Effector memory CD8-positive, alpha-beta T cell (primary cell): ENCODE data around the gene PLCE1.

Experiments
- ATAC-seq: fragments of 150-1000 bp; cut with Tn5 transposase; replicated peaks from 2 replicates; pipeline ENCODE4 v1.10.0; 2021; ENCODE audit warnings: mild to moderate bottlenecking, moderate library complexity
- DNase-seq, 3 experiments: peaks; one replicate each; pipeline ENCODE4 v3.0.0; 2021
- H3K27ac Mint-ChIP-seq, 2 donors: one replicate each; pipeline ENCODE4 v1.8.0; 2022; ENCODE audit warnings: mild to moderate bottlenecking in 2 of 2, mixed read lengths in 2 of 2, moderate library complexity in 2 of 2
- H3K27me3 Mint-ChIP-seq, 2 donors: one replicate each; pipeline ENCODE4 v1.8.0; 2022; ENCODE audit warnings: mixed read lengths in 2 of 2
- H3K36me3 Mint-ChIP-seq: one replicate; pipeline ENCODE4 v1.8.0; 2022; ENCODE audit warnings: mild to moderate bottlenecking, moderate library complexity, mixed read lengths; ENCODE audit not compliant: insufficient read depth
- H3K4me1 Mint-ChIP-seq, 2 donors: one replicate each; pipeline ENCODE4 v1.8.0; 2022; ENCODE audit warnings: low read depth in 2 of 2, mixed read lengths in 2 of 2
- H3K4me3 Mint-ChIP-seq, 2 donors: one replicate each; pipeline ENCODE4 v1.8.0; 2022; ENCODE audit warnings: mild to moderate bottlenecking in 2 of 2, mixed read lengths in 2 of 2, moderate library complexity in 2 of 2
- H3K9me3 Mint-ChIP-seq, 2 donors: one replicate each; pipeline ENCODE4 v1.8.0; 2022; ENCODE audit warnings: mixed read lengths in 2 of 2

The PLCE1 gene

GRCh38 chr10:94014304-94014703, 20.6 kb downstream of the PLCE1 start:
- H3K36me3 Mint-ChIP-seq: no peaks in the 10 kb centered on the region
- H3K27ac Mint-ChIP-seq: no peak overlapping the region
- H3K27me3 Mint-ChIP-seq: peaks cover 0 to 18% of the 10 kb centered on the region in 2 donors
- ATAC-seq (no peak), DNase-seq (no peak)
- peaks cover 0 to 2% of the 10 kb centered on the region in 2 donors for H3K9me3 Mint-ChIP-seq
- no peaks in the 10 kb centered on the region for H3K4me1 Mint-ChIP-seq
- no peak overlapping the region for H3K4me3 Mint-ChIP-seq

GRCh38 chr10:94016727-94017714, 23.3 kb downstream of the PLCE1 start:
- Mint-ChIP-seq H3K4me1 (no peaks in the 10 kb centered on the region), H3K27ac (no peak overlapping the region), H3K27me3 (peaks cover 0 to 14% of the 10 kb centered on the region in 2 donors), H3K36me3 (no peaks in the 10 kb centered on the region), H3K9me3 (peaks cover 0 to 2% of the 10 kb centered on the region in 2 donors), H3K4me3 (no peak overlapping the region)
- ATAC-seq: no peak
- DNase-seq: no peak

- H3K27ac Mint-ChIP-seq: no peak overlapping the region
- ATAC-seq: no peak
- H3K4me3 Mint-ChIP-seq: no peak overlapping the region
- H3K9me3 Mint-ChIP-seq: peaks cover 0 to 2% of the 10 kb centered on the region in 2 donors
- H3K27me3 Mint-ChIP-seq: peaks cover 0 to 9% of the 10 kb centered on the region in 2 donors
- H3K36me3 Mint-ChIP-seq: no peaks in the 10 kb centered on the region
- DNase-seq: no peak
- no peaks in the 10 kb centered on the region for H3K4me1 Mint-ChIP-seq
Observed at GRCh38 chr10:94018107-94018506, 24.4 kb downstream of the PLCE1 start.

- Mint-ChIP-seq H3K27me3 (no peaks in the 10 kb centered on the region), H3K4me1 (no peaks in the 10 kb centered on the region), H3K27ac (no peak overlapping the region), H3K9me3 (peaks cover 5 to 7% of the 10 kb centered on the region in 2 donors), H3K4me3 (no peak overlapping the region), H3K36me3 (no peaks in the 10 kb centered on the region)
- ATAC-seq (no peak), DNase-seq (no peak)
Observed at GRCh38 chr10:94023906-94024305, 30.2 kb downstream of the PLCE1 start.

GRCh38 chr10:94024407-94024806, 30.7 kb downstream of the PLCE1 start:
- no peaks in the 10 kb centered on the region for H3K36me3 Mint-ChIP-seq
- H3K27ac Mint-ChIP-seq: no peak overlapping the region
- ATAC-seq: no peak

GRCh38 chr10:94025806-94026205, 32.1 kb downstream of the PLCE1 start:
- no peak overlapping the region for H3K4me3 Mint-ChIP-seq
- H3K27me3 Mint-ChIP-seq: no peaks in the 10 kb centered on the region
- no peak for ATAC-seq
- H3K4me1 Mint-ChIP-seq: no peaks in the 10 kb centered on the region
- DNase-seq: no peak
- no peaks in the 10 kb centered on the region for H3K36me3 Mint-ChIP-seq
- no peak overlapping the region for H3K27ac Mint-ChIP-seq
- H3K9me3 Mint-ChIP-seq: peaks cover 12 to 17% of the 10 kb centered on the region in 2 donors

More at GRCh38 chr10:94024407-94024806, 30.7 kb downstream of the PLCE1 start:
- DNase-seq: no peak
- no peaks in the 10 kb centered on the region for H3K27me3 Mint-ChIP-seq
- H3K4me1 Mint-ChIP-seq: no peaks in the 10 kb centered on the region
- H3K9me3 Mint-ChIP-seq: peaks cover 9 to 10% of the 10 kb centered on the region in 2 donors
- no peak overlapping the region for H3K4me3 Mint-ChIP-seq

GRCh38 chr10:94027197-94027596, 33.5 kb downstream of the PLCE1 start:
- Mint-ChIP-seq H3K36me3 (no peaks in the 10 kb centered on the region), H3K4me3 (no peak overlapping the region), H3K27me3 (no peaks in the 10 kb centered on the region), H3K27ac (no peak overlapping the region), H3K4me1 (no peaks in the 10 kb centered on the region), H3K9me3 (peaks cover 19 to 28% of the 10 kb centered on the region in 2 donors)
- ATAC-seq (no peak), DNase-seq (no peak)

GRCh38 chr10:94029955-94030354, 36.2 kb downstream of the PLCE1 start:
- peaks cover 2% of the 10 kb centered on the region for H3K36me3 Mint-ChIP-seq

GRCh38 chr10:94035982-94036765, 42.4 kb downstream of the PLCE1 start:
- Mint-ChIP-seq H3K4me3 (no peak overlapping the region), H3K27ac (no peak overlapping the region), H3K4me1 (no peaks in the 10 kb centered on the region), H3K27me3 (peaks cover 0 to 2% of the 10 kb centered on the region in 2 donors), H3K36me3 (peaks cover 3% of the 10 kb centered on the region), H3K9me3 (peaks cover 9 to 10% of the 10 kb centered on the region in 2 donors)
- ATAC-seq (no peak), DNase-seq (no peak)

More at GRCh38 chr10:94029955-94030354, 36.2 kb downstream of the PLCE1 start:
- H3K4me3 Mint-ChIP-seq: no peak overlapping the region
- no peaks in the 10 kb centered on the region for H3K27me3 Mint-ChIP-seq
- ATAC-seq: no peak
- H3K9me3 Mint-ChIP-seq: peaks cover 19 to 28% of the 10 kb centered on the region in 2 donors
- H3K4me1 Mint-ChIP-seq: no peaks in the 10 kb centered on the region
- no peak for DNase-seq
- no peak overlapping the region for H3K27ac Mint-ChIP-seq

- DNase-seq (no peak), ATAC-seq (no peak)
- no peaks in the 10 kb centered on the region for H3K4me1 Mint-ChIP-seq
- H3K27me3 Mint-ChIP-seq: peaks cover 0 to 7% of the 10 kb centered on the region in 2 donors
- peaks cover 3% of the 10 kb centered on the region for H3K36me3 Mint-ChIP-seq
- no peak overlapping the region for H3K4me3 Mint-ChIP-seq
- peaks cover 5% of the 10 kb centered on the region in 2 donors for H3K9me3 Mint-ChIP-seq
- H3K27ac Mint-ChIP-seq: no peak overlapping the region
Observed at GRCh38 chr10:94036766-94037033, 43.0 kb downstream of the PLCE1 start.

GRCh38 chr10:94037286-94037685, 43.6 kb downstream of the PLCE1 start:
- Mint-ChIP-seq H3K27me3 (peaks cover 0 to 8% of the 10 kb centered on the region in 2 donors), H3K27ac (no peak overlapping the region), H3K4me1 (no peaks in the 10 kb centered on the region), H3K9me3 (peaks cover 0 to 2% of the 10 kb centered on the region in 2 donors), H3K36me3 (peaks cover 3% of the 10 kb centered on the region), H3K4me3 (no peak overlapping the region)
- no peak for DNase-seq
- ATAC-seq: no peak

- Mint-ChIP-seq H3K4me1 (no peaks in the 10 kb centered on the region), H3K36me3 (peaks cover 3% of the 10 kb centered on the region), H3K27me3 (peaks cover 0 to 8% of the 10 kb centered on the region in 2 donors), H3K27ac (no peak overlapping the region), H3K4me3 (no peak overlapping the region), H3K9me3 (peaks cover 0 to 2% of the 10 kb centered on the region in 2 donors)
- ATAC-seq: no peak
- DNase-seq: no peak
Observed at GRCh38 chr10:94038024-94038423, 44.3 kb downstream of the PLCE1 start.

- Mint-ChIP-seq H3K9me3 (peaks cover 0 to 2% of the 10 kb centered on the region in 2 donors), H3K4me3 (no peak overlapping the region), H3K27ac (no peak overlapping the region), H3K4me1 (no peaks in the 10 kb centered on the region), H3K36me3 (no peaks in the 10 kb centered on the region), H3K27me3 (peaks cover 0 to 8% of the 10 kb centered on the region in 2 donors)
- DNase-seq: no peak
- ATAC-seq: no peak
Observed at GRCh38 chr10:94041206-94041605, 47.5 kb downstream of the PLCE1 start.
